ENCODE results near the gene PLD3.
"Not testable (repeated sequence)": the region's sequence is repeated elsewhere in the genome, so short reads cannot be mapped to it uniquely, and the experiment has no call there.

Gene PLD3

DNA sequence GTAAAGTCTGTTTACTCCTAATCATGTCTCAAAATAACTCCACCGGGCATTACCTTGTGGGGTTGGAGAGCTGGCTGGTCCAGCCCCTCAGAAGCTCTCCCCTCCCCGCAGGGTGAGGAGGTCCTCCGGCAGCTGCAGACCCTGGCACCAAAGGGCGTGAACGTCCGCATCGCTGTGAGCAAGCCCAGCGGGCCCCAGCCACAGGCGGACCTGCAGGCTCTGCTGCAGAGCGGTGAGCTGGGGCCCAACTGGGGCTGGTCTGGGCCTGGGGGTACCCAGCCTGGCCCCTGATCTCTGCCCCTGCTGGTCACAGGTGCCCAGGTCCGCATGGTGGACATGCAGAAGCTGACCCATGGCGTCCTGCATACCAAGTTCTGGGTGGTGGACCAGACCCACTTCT lies 21.3 kb downstream of the PLD3 start:
- no peak overlapping the region for H3K27ac ChIP-seq (replicated peaks)
- no peak overlapping the region for H3K4me3 ChIP-seq (replicated peaks; ENCODE audit: insufficient read depth, low read length)
- no peaks in the 10 kb centered on the region for H3K27me3 ChIP-seq (ENCODE audit: insufficient read depth, poor library complexity, severe bottlenecking)
- no peak for DNase-seq (ENCODE audit: low read depth in 1 of 2, low spot score in 1 of 2)
- TF ChIP-seq CTCF (IDR thresholded peaks at IDR 0.05; ENCODE audit: insufficient read depth, low read length) (no peak), SPI1 (IDR thresholded peaks at IDR 0.05; ENCODE audit: borderline replicate concordance, low read depth) (no peak), REST (IDR thresholded peaks at IDR 0.05; ENCODE audit: insufficient replicate concordance, low read depth) (no peak), GABPA (IDR thresholded peaks at IDR 0.05; ENCODE audit: low read depth) (no peak), POLR2AphosphoS5 (IDR thresholded peaks at IDR 0.05; ENCODE audit: low read depth) (no peak)

- not testable (repeated sequence) for H3K27me3 ChIP-seq (ENCODE audit: insufficient read depth, poor library complexity, severe bottlenecking); DNase-seq (ENCODE audit: low read depth in 1 of 2, low spot score in 1 of 2); H3K27ac ChIP-seq (replicated peaks); H3K4me3 ChIP-seq (replicated peaks; ENCODE audit: insufficient read depth, low read length)
Observed at GRCh38 chr19:40370253-40370652, 21.8 kb downstream of the PLD3 start.

DNA sequence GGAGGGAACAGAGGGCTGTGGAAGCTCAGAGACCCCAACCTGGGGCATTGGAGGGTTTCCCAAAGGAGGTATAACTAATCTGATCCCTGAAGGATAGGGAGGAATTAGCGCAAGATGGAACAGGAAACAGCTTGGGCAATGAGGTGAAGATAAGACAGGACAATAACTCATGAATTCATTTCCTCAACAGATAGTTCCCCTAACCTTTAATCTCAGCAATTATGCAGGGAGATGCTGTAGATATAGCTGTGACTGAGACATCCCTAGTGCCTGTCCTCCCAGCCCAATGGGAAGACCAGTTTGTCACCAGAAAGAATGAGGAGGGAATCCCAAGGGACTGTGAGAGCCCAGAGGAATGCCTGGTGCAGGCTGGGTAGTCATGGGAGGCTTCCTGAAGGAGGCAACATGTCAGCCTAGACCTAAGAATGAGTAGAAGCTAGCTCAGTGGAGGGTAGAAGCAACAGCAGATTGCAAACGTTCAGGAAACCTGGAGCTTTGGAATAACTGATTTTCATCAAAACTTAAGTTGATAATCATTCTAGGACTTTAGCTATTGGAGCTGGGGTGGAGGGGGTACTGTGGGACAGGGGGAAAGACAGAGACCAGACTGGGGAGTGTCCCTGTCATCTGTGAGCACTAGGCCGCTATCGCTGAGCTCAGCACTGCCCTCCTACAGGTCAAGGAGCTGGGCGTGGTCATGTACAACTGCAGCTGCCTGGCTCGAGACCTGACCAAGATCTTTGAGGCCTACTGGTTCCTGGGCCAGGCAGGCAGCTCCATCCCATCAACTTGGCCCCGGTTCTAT lies 22.7 kb downstream of the PLD3 start:
- DNase-seq (ENCODE audit: low read depth in 1 of 2, low spot score in 1 of 2), result no peak
- no peak for TF ChIP-seq SPI1 (IDR thresholded peaks at IDR 0.05; ENCODE audit: borderline replicate concordance, low read depth)
- TF ChIP-seq POLR2AphosphoS5 (IDR thresholded peaks at IDR 0.05; ENCODE audit: low read depth), result no peak
- no peak for TF ChIP-seq GABPA (IDR thresholded peaks at IDR 0.05; ENCODE audit: low read depth)
- no peak for TF ChIP-seq REST (IDR thresholded peaks at IDR 0.05; ENCODE audit: insufficient replicate concordance, low read depth)
- no peak for TF ChIP-seq CTCF (IDR thresholded peaks at IDR 0.05; ENCODE audit: insufficient read depth, low read length)
- Histone ChIP-seq H3K27ac (replicated peaks) (no peak overlapping the region), H3K27me3 (ENCODE audit: insufficient read depth, poor library complexity, severe bottlenecking) (no peaks in the 10 kb centered on the region), H3K4me3 (replicated peaks; ENCODE audit: insufficient read depth, low read length) (no peak overlapping the region)

- TF ChIP-seq CTCF (IDR thresholded peaks at IDR 0.05; ENCODE audit: insufficient read depth, low read length), result no peak
- TF ChIP-seq GABPA (IDR thresholded peaks at IDR 0.05; ENCODE audit: low read depth), result no peak
- no peak for TF ChIP-seq SPI1 (IDR thresholded peaks at IDR 0.05; ENCODE audit: borderline replicate concordance, low read depth)
- TF ChIP-seq REST (IDR thresholded peaks at IDR 0.05; ENCODE audit: insufficient replicate concordance, low read depth), result no peak
- no peak for TF ChIP-seq POLR2AphosphoS5 (IDR thresholded peaks at IDR 0.05; ENCODE audit: low read depth)
- Histone ChIP-seq H3K27me3 (ENCODE audit: insufficient read depth, poor library complexity, severe bottlenecking) (no peaks in the 10 kb centered on the region), H3K4me3 (replicated peaks; ENCODE audit: insufficient read depth, low read length) (no peak overlapping the region), H3K27ac (replicated peaks) (no peak overlapping the region)
- no peak for DNase-seq (ENCODE audit: low read depth in 1 of 2, low spot score in 1 of 2)
Observed at GRCh38 chr19:40371802-40372122, 23.3 kb downstream of the PLD3 start.

Data from HL-60 (cell line).